LHCN-M2 (cell line): ENCODE results near the gene CRTAC1. TPM values are rescaled to one million over a fixed set of nuclear protein-coding genes. Genes with fewer than 3 reads are reported as not detected.

Experiments
- DNase-seq: peaks from one replicate; pipeline ENCODE4 v3.0.0-alpha.2; 2012; ENCODE audit warnings: low read depth
- total RNA-seq: library from RNA; depleted of rRNA; stranded (reverse); fragments of >200 nt; gene quantifications from 2 replicates; pipeline ENCODE4 v1.2.3, GENCODE V29; 2014

CRTAC1 gene
- total RNA-seq, 1 experiment from 2014 or later: not detected

DNA sequence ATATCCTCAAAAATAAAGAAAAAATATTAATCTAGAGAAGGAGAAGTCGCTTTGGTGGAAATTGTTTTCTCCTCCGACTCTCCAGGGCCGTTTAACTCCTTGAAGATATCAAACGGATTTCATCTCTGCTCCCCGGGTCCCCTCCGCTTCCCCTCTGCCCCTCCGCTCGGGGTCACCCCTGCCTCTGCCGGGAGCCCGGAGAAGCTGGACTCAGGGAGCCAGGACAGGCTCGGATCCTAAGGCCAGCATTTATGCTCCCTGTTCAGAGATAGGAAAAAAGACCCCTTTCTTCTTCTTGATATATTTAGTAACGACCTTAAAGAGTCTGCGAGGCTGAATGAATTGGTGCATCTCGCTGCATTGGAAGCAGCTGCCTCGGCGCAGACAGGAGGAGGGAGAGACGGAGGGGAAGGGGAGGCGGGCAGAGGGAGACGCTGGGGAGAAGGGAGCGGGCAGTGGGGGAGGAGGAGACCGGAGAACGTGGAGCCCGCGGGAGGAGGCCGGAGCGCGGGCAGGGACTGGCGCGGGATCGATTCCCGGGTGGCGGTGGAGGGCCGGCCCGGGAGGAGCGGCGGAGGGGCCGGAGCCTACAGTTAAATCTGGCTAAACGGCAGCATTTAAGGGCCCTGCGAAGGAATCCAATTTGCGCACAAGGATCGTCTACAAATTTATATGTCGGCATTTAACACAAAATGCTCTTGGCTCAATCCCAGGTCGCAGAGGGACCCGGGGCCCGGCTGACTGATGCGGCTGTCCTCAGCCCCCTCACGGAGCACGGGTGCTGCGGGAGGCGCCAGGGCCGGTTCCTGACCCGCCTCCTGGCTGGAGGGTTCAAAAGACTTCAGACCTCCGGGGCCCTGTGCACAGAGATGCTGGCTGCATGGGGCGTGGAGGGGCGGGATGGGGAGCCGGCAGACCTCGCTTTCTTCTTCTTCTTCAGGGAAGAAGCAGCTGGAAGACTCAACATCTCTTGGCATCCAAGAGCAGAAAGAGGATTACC, 55.6 kb downstream of the CRTAC1 start:
- no peak for DNase-seq

DNA sequence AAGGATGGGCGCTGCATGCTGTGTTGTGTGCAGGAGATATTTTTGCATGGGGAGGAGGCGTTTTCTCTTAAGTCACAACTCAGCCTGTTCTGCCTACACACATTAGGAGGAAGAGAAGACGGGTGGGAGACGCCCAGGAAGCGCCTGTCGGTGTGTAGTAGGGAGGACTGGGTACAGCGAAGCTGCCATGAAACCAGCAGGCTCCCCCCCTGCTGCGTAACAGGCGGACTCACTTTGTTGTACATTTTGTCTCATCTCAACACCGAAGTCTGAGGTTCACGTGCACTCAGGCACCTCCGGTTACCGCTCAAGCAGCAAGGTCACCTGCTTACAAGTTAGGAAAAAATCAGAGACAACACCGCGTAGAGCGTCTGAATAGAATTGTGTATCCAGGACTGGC, 56.3 kb downstream of the CRTAC1 start:
- DNase-seq: no peak

DNA sequence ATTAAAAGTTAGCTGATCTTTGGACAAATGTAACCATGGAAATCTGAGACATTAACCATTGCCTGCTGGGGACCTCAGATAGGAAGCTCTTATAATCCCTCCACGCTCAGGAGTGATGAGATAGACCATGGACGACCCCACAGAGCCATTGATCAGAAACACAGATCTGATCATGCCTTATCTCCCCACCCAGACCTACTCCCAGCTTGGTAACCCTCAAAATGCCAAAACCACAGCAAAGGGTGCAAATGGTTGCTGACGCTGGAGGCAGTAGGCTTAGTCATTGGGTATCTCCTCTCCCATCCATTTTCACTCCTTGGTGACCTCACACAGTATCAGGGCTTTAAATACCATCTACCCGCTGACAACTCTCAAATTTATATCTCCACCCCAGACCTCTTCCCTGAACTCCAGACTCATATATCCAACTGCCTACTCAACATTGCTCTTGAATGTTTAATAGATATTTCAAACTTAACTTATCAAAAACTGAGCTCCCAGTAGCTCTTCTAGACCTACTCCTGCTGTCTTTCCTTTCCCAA, 60.8 kb downstream of the CRTAC1 start:
- no peak for DNase-seq

DNA sequence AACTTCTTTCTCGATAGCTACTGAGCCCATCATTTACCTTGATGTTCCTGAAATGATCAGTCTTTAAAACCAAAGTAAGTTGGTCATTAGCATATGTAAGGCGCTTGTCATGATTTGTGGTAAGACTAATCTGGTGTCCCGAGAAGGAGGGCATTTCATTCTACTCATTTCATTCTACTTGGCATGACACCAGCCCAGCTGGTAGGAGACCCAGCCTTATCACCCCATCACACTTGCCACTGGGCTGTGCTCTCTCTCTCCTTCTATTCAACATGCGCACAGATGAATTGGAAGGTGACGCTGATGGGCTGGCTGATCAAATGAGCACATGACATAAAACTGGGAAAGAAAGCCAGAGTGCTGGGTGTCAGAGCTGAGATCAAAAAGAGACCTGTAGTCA, 65.7 kb downstream of the CRTAC1 start:
- no peak for DNase-seq

DNA sequence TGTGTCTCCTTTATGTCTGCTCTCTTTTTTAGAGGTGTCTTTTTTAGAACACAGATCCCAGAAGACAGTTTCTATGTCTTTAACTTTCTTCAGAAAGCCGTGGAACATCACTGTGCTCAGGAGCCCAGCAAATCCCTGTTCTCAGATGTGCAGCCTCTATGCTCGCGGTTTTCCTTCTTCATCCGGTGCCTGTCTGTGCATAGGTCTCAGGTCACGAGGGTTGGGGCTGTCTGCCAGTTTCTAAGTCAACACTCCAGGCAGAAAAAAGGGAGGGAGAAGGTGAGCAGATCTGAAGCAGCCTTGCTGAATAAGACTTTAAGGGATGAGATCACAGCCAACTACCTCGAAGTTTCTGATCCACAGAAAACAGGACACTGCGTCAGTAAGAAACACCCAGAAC, 68.5 kb downstream of the CRTAC1 start:
- DNase-seq: no peak

DNA sequence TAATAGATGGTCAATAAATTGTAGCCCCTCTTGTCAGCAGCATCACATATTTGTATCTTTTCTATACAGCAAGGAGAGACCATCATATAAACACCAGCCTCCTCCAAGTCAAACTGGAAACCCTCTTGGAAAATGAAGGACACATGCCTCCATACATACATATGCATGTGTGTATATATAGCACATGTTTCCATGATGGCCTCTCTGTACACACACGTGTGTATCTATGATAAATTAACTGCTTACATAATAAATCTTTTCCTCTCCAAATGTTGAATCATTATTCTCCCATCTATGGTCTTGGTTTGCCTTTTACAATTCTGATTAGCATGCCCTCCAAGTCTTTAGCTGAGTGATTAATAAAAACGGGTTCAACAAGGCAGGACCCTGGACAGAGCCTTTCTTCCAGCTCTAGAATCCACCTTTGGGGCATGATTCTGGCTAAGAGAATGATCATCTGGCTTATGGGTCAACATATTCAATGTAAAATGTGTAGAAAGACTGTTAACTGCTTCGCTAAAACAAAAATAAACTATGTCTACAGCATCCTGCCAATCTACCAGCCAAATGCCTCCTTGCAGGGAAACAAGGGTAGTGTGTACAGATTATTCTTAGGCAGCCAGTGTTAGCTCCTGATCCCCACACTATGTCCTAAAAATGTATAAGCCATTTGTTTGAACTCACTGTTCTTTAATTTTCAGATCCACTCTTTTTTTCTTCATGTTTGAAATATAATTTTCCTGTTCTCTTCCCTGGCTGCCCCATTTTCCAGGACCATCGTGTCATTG, 70.0 kb downstream of the CRTAC1 start:
- DNase-seq: no peak

DNA sequence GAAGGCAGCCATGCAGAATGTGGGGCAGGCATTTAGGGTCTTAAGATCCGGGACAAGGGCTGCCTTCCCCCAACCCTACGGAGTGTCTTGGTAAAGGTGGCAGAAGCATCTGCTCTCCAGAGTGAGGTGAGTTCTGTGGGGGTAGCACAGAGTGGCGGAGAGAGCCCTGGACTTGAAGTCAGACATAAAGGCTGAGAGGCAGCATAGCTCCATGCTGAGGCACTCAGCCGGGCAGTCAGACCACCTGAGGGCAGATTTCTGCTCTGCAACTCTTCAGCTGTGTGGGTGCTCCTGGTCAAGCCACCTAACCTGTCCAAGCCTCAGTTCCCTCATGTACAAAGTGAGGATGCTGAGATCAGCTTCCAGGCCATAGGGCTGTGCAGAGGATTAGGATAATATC, 81.0 kb downstream of the CRTAC1 start:
- no peak for DNase-seq

DNA sequence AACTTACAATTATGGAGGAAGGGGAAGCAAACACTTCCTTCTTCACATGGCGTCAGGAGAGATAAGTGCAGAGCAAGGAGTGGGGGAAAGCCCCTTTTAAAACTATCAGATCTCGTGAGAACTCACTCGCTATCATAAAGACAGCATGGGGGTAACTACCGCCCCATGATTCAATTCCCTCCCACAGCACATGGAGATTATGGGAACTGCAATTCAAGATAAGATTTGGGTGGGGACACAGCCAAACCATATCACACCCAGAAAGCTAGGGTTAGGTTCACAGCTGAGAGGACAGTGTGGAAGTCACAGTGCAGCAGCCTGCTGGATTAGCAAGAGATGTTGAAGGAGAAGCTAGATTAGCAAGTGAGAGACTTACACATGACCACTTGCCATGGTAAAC, 81.6 kb downstream of the CRTAC1 start:
- no peak for DNase-seq

DNA sequence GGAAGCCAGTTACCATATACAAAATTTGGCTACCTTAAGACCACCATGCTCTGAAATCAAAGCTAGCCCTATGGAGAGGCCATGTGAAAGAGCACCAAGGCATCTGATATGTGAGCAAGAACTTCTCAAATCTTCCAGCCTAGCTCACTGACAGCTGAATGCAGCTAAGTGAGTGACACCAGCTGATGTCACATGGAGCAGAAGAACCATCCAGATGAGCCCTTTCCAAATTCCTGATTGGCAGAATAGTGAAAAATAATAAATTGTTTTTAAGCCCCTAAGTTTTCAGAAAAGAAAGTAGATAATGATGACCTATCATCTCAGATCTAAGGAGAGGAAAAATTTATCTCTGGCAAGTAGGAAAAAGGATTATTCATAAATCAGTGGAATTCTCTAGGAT, 85.6 kb downstream of the CRTAC1 start:
- no peak for DNase-seq

DNA sequence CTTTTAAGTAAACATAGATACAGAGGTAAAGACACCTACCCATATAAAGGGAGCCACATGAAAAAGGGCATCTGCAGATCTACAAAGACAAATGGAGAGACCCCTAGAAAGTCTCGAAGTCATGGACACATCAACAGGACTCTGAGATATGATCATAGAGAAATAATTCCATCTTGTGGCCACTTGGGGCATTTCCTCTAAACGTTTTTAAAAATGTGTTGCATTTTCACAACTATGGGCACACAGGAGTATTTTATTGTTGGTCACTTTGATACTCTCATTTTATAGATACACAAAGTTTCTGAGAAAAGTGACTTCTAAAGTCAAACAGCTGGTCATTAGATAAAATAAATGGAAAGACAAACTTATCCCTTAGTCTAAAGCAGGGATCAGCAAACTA, 87.1 kb downstream of the CRTAC1 start:
- DNase-seq: no peak

DNA sequence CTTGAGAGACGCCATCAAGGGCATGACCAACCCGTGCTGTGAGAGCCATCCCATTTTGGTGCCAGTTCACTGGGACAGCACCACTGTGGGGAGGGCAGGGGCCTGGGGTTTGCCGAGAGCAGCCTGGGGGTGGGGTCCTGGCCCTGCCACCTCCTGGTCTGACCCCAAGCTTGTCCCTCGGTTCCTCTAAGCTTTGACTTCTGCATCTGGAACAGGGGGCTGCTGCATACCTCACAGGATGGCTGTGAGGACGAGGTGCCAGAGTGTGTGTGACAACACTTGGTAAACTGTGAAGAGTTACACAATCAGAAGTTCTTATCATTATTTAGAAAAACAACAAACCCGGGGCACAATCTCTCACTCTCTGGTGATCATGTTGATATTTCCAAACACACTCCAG, 89.9 kb downstream of the CRTAC1 start:
- no peak for DNase-seq

DNA sequence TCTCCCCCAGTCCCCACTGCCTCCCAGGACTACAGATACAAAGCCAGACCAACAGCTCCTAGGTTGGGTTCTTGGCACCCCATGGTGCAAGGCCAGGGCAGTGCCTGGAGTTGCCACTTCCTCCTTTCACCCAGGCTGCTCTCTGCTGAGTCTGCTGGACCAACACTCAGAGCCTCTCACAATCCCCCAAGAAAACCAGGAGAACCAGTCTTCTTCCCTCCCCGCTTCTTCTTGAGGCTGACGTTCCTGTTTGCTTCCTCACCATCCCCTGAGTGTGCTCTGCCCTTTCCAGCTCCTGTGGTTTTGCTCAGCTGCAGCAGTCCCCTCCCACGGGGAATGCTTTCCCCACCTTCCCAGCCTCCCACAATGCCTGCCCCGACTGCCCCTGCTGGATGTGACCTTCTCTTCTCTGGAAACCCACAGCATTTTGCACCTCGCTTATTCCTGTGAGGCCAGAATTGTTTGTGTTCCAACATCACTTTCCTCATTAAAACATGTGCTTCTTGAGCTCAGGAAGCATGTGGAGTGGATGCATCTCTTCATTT, 90.9 kb downstream of the CRTAC1 start:
- DNase-seq: no peak

DNA sequence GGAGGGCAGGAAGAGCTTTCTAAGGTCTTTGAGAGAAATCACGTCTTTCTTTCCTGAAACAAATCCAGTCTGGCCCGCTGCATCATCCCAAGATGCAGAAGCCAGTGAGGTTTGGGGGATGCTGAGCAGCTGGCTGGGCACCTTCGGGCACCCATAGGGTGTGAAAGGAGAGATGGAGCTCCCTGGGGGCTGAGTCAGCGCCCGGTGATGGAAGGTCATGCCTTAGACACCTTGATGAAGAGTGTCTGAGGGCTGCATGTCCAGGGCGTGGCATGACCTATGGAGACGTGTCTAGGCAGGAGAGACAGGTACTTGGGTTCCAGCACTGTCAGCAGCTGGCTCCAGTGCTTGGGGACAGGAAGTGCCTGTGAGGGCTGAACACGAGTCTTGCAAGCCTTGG, 92.5 kb downstream of the CRTAC1 start:
- DNase-seq: no peak

DNA sequence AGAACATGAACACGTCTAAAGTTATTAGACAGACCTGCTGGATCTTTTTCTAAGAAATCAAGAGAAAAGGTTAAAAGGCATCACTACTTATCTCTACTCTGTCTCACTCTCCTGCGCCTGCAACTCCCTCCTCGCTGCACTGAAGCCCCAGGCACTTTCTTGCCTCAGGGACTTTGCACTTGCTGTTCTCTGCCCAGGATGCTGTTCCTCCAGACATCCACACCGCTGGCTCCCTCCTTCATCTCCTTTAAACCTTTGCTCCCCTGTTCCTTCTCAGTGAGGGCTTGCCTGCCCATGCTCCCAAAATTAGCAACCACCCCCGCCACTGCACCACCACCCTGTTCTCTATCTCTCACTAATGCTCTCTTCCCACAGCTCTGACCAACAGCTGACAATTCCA, 93.4 kb downstream of the CRTAC1 start:
- DNase-seq: no peak

DNA sequence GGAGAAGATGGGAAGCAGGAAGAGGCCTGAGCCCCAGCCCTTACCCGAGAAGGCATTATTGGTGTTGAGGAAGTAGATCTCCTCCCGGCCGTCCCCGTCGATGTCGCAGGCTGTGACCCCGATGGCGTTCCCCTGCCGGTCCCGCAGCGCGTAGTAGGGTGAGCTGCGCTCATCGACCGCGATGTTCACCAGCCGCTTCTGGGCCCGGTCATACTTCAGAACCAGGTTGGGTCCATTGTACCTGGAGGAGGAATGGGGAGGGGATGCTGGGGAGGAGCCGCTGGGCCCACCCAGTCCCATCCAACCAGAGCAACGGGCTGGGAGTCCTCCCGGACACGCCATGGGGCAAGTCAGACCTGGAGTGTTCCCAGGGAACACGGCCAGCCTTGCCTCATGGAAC, 94.3 kb downstream of the CRTAC1 start:
- no peak for DNase-seq

DNA sequence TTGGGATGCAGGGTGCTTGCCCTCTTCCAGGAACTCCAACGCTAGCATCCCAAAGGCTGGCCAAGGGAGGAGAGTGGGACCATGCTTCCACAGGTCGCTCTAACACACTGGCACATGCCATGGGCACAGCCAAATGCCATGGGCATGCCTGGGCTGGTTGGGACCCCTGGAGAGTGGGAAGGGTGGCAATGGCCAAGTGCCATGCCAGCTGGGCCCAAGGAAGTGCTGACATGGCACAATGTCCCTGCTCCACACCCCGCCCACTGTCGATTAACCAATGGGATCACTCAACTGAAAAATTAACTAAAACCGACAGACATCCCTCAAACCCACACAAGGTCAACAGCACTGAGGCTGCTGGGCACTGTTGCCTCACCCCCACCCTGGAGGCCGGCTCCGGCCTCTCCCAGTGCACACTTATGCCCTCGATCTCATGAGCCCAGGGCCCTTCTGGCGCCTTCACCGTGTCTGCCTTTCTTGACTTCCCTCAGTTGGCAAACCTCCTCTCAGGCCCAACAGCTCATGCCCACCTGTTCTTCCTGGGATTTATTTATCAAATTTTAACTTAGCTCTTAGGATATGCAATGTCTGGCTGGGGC, 97.4 kb downstream of the CRTAC1 start:
- no peak for DNase-seq

DNA sequence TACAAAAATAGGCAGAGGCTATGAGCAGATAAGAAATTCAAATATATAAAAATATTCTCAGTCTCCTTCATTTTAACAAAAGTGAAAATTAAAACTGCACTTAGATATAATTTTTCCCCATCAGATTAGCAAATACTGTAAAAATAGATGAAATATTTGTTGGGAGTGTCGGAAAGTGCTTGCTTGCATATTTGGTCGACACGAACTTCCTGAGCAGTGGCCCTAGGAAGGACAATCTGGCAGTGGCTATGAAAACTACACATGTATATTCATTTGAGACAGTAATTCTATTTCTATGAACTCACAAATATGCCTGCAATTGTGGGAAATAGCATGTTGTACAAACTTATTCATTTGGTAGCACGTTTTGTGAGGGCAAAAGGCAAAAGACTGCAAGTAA, 99.4 kb downstream of the CRTAC1 start:
- no peak for DNase-seq

DNA sequence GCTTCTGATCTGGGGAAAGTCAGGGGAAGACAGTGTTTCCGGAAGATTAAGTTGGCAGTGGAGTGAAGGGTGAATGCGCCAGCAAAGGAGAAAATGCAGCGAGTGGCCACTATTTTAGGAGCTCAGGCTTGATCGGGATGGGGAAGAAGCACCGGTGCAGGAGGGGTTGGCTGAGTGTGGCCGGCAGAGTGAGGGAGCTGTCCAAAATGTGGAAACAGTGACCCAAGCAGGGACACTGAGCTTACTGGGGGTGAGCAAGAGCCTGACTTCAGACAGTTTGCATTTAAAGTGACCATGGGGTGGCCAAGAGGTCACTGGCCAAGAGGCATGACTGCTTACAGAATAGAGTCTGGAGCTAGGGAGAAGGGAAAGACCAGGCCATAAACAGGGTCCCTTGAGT, 101.5 kb downstream of the CRTAC1 start:
- no peak for DNase-seq

DNA sequence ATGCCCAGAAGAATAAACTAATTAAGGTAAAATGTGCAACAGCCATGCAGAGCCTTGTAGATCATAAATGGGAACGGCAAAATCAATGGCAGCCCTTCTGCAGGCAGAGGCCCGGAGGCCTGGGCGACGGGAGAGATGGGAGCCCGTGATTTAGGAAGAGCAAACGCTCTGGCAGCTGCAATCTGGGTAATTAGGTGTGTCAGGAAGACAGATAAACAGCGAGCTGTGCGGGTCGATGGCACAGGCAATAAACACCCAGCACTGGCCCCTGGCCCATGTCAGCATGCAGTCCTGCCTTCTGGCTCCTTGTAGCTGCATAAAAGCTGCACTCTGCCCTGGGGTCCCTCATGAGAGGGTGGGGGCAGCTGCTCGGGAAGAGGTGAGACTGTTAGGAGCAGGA, 102.8 kb downstream of the CRTAC1 start:
- DNase-seq: no peak

DNA sequence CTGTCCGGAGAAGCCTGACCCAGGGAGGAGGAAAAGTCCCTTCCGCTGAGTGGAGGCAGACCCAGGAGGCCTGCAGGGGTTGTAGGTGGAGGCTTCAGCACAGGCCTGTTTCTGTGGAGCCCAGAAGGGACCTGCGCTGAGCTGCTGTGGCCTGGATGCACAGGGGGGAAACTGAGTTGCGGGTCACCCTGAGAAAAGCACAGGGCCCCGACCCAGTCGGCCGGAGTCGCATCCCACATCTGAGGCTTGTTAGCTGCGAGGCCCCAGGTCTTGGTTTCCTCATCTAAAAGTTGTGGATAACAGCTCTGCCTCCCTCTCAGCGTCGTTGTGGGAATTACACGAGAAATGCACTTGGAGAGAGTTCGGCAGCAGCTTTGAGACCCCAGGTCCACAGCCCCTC, 104.4 kb downstream of the CRTAC1 start:
- DNase-seq: no peak

DNA sequence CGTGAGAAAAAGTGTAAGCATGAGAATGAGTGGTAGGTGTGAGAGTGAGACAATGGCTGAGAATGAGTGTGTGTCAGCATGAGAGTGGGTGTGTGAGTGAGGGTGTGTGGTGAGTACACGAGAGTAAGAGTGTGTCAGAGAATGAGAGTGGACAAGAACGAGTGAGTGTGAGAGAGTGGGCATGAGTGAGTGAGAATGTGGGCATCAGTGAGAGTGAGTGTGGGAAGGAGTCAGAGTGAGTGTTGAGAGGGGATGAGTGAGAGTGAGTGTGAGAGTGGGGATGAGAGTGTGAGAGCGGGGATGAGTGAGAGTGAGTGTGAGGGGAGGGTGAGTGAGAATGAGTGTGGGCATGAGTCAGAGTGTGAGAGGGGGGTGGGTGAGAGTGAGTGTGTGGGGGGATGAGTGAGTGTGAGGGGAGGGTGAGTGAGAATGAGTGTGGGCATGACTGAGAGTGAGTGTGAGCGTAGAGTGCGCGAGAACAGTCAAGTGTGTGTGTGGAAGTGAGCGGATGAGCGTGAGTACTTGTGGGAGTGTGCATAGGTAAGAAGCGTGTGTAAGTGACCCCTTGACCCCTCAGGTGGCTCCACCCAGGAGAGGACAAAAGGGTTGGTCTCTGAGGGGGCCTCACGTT, 105.0 kb downstream of the CRTAC1 start:
- DNase-seq: no peak
